Psoas muscle (tissue), 8 donors: ENCODE data around the gene WNT9B. TPM values are rescaled to one million over a fixed set of nuclear protein-coding genes. Genes with fewer than 3 reads are reported as not detected.

ENCODE experiments used
- ATAC-seq, 4 donors: fragments of 200-7000 bp; cut with Tn5 transposase; one replicate each; pipeline ENCODE4 v1.9.1; 2020; ENCODE audit warnings: moderate library complexity in 3 of 4, mild to moderate bottlenecking in 2 of 4
- DNase-seq, 2 donors: peaks; one replicate each; pipeline ENCODE4 v3.0.0-alpha.2; 2020
- H3K27ac ChIP-seq: fragments of 200-600 bp; one replicate; pipeline ENCODE4 v1.8.0; 2022
- H3K27me3 ChIP-seq, 3 donors: fragments of 200-600 bp in 1 of 3; one replicate each; pipeline versions ENCODE4 v1.6.1 to v1.8.0; 2013 to 2022; ENCODE audit warnings: low read length in 2 of 3, mild to moderate bottlenecking in 2 of 3, moderate library complexity in 1 of 3; ENCODE audit not compliant: insufficient read depth in 3 of 3
- H3K36me3 ChIP-seq, 2 donors: fragments of 200-600 bp in 1 of 2; one replicate each; pipeline versions ENCODE4 v1.6.1 to v1.8.0; 2013 to 2022; ENCODE audit warnings: low read depth in 1 of 2, mild to moderate bottlenecking in 1 of 2, moderate library complexity in 1 of 2; ENCODE audit not compliant: insufficient read depth in 1 of 2
- H3K4me1 ChIP-seq: fragments of 200-600 bp; one replicate; pipeline ENCODE4 v1.8.0; 2022
- H3K4me3 ChIP-seq: fragments of 200-600 bp; one replicate; pipeline ENCODE4 v1.8.0; 2022; ENCODE audit warnings: mild to moderate bottlenecking
- H3K9me3 ChIP-seq: fragments of 200-600 bp; one replicate; pipeline ENCODE4 v1.8.0; 2022
- WGBS, 3 donors: extraction: QIAGEN DNeasy Blood & Tissue Kit; methylation state at CpG; one replicate each; pipeline versions ENCODE4 v1.1.6 to v1.1.7; 2013; 5-methylcytosine and 5-hydroxymethylcytosine counted together
- intact Hi-C, 2 donors: fragments of 100-400 bp; cut with DNase I; formaldehyde crosslinking; loops; one replicate each; pipeline versions ENCODE4 v1.11.0 to v1.14.2; 2022
- polyA plus RNA-seq, 3 donors: library from polyadenylated mRNA; stranded (reverse); fragments of 200-250 nt; gene quantifications; one replicate each; pipeline ENCODE4 v1.2.3, GENCODE V29; 2013
- total RNA-seq, 4 donors: library from RNA; stranded (reverse); fragmentation: NEBNext Ultra II Directional in 2 of 4; extraction: Animal tissue kit (Norgen Biotek cat#: 25700) in 2 of 4; gene quantifications; one replicate each; pipeline versions ENCODE4 v1.2.1 to v1.2.4, GENCODE V29; 2021 to 2023
- TF ChIP-seq, protein P1 (sequence below): fragments of 200-600 bp; IDR thresholded peaks from one replicate; pipeline ENCODE4 v1.8.0; 2022; ENCODE audit warnings: antibody characterized with exemption
- donor health status: healthy with polysubstance abuse.
- donor health status: DM: no; HTN: no; CAD: no; lungs with moderate emphysema.
- donor health status: Bipolar disorder and iron deficiency.
- donor health status: healthy.
- donor health status: DM: yes; HTN: yes; CAD: no.
- donor health status: DM: no; HTN: no; CAD: no.
- donor health status: DM: no; HTN: no; CAD: no.
- donor health status: DM: yes; HTN: yes; CAD: no.

WNT9B gene
- total and polyA plus RNA-seq, 7 donors: 0.05 to 0.32 (median 0.13) TPM; not detected in 3

- peaks cover 0 to 67% (median 32%) of the 10 kb centered on the region in 3 donors for H3K27me3 ChIP-seq
- H3K4me1 ChIP-seq: peaks cover 7% of the 10 kb centered on the region
- TF ChIP-seq, protein P1, sequence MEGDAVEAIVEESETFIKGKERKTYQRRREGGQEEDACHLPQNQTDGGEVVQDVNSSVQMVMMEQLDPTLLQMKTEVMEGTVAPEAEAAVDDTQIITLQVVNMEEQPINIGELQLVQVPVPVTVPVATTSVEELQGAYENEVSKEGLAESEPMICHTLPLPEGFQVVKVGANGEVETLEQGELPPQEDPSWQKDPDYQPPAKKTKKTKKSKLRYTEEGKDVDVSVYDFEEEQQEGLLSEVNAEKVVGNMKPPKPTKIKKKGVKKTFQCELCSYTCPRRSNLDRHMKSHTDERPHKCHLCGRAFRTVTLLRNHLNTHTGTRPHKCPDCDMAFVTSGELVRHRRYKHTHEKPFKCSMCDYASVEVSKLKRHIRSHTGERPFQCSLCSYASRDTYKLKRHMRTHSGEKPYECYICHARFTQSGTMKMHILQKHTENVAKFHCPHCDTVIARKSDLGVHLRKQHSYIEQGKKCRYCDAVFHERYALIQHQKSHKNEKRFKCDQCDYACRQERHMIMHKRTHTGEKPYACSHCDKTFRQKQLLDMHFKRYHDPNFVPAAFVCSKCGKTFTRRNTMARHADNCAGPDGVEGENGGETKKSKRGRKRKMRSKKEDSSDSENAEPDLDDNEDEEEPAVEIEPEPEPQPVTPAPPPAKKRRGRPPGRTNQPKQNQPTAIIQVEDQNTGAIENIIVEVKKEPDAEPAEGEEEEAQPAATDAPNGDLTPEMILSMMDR: no peak
- no peak for DNase-seq
- no peak overlapping the region for H3K4me3 ChIP-seq
- no peak for ATAC-seq
- H3K36me3 ChIP-seq: no peaks in the 10 kb centered on the region
- 53 to 59% (median 55%) methylated on average over 3 of the region's 3 CpGs for WGBS, 3 donors
- no peaks in the 10 kb centered on the region for H3K9me3 ChIP-seq
- intact Hi-C loops: no loop called here
- H3K27ac ChIP-seq: no peak overlapping the region
These were observed 37.5 kb upstream of the WNT9B start for GRCh38 chr17:46813920-46814319.

GRCh38 chr17:46814446-46814845 is 36.9 kb upstream of the WNT9B start:
- WGBS, 3 donors: 43 to 57% (median 46%) methylated on average over 7 of the region's 7 CpGs
- H3K4me3 ChIP-seq: no peak overlapping the region
- TF ChIP-seq, protein P1: no peak
- no peaks in the 10 kb centered on the region for H3K9me3 ChIP-seq
- no peaks in the 10 kb centered on the region for H3K36me3 ChIP-seq
- ATAC-seq (no peak), DNase-seq (no peak)
- intact Hi-C loops: no loop called here
- H3K4me1 ChIP-seq: peaks cover 12% of the 10 kb centered on the region
- no peak overlapping the region for H3K27ac ChIP-seq
- H3K27me3 ChIP-seq: peaks cover 0 to 72% (median 37%) of the 10 kb centered on the region in 3 donors

DNA sequence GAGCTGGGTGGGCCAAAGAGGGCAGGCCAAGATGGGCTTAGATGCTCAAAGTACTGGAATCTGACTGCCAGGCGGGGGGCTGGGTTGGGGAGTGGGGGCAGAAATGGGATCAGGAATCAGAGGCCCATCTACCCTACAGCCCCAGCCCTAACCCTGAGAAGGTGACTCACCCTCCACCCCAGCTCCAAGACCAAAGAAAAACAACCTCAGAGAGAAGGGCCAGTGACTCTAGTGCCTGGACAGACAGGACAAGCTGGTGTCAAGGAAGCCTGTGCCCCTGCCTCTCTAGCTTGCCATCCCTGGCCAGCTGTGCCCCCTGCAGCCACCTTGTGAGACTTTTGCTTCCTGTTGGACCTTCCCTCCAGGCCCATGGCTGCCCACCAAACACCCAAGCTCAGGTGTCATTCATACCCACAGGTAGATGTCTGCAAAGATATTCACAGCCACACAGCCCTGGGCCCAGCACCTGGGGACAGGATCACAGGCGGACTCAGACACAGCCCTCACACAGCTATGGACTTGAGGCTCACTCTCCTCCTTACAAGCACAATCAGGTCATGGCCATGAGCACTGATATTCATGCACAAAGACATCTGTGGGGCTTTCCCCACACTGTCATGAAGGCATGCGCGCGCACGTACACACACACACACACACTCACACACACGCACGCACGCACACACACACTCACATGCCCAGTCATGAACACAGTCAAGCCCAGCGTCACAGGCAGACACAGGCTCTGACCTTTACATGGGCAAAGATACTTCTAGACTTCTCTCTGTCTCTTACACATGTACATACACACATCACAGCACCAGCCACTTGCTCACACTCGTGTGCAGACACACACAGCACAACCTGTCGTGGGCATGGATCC is 35.7 kb upstream of the WNT9B start:
- Histone ChIP-seq H3K36me3 (no peaks in the 10 kb centered on the region), H3K9me3 (no peaks in the 10 kb centered on the region), H3K27me3 (peaks cover 0 to 85% (median 49%) of the 10 kb centered on the region in 3 donors), H3K27ac (no peak overlapping the region), H3K4me1 (peaks cover 15% of the 10 kb centered on the region), H3K4me3 (no peak overlapping the region)
- intact Hi-C loops: no loop called here
- 71 to 84% (median 83%) methylated on average over 12 of the region's 12 CpGs for WGBS, 3 donors
- no peak for ATAC-seq
- DNase-seq: no peak
- TF ChIP-seq, protein P1: no peak

GRCh38 chr17:46817151-46817900 is 34.1 kb upstream of the WNT9B start:
- peaks cover 0 to 96% (median 53%) of the 10 kb centered on the region in 3 donors for H3K27me3 ChIP-seq
- WGBS, 3 donors: 14 to 17% (median 15%) methylated on average over 21 to 22 of the region's 22 CpGs
- no peak for DNase-seq
- H3K27ac ChIP-seq: no peak overlapping the region
- TF ChIP-seq, protein P1: no peak
- no peaks in the 10 kb centered on the region for H3K36me3 ChIP-seq
- H3K4me1 ChIP-seq: peaks cover 15% of the 10 kb centered on the region
- H3K4me3 ChIP-seq: no peak overlapping the region
- H3K9me3 ChIP-seq: no peaks in the 10 kb centered on the region
- no peak for ATAC-seq
- intact Hi-C loops: no loop called here
